DMS 273 treated with DMSO at 0.1 percent for 48 hours (cell line): ENCODE data around the gene MZF1.
"Not testable (repeated sequence)": the region's sequence is repeated elsewhere in the genome, so short reads cannot be mapped to it uniquely, and the experiment has no call there.

Experiments used
- DNase-seq: peaks from one replicate; lab custom pipeline; 2025; lab: John Stamatoyannopoulos, UW

The MZF1 gene

GRCh38 chr19:58539169-58539559 is 34.0 kb downstream of the MZF1 start:
- not testable (repeated sequence) for DNase-seq

DNA sequence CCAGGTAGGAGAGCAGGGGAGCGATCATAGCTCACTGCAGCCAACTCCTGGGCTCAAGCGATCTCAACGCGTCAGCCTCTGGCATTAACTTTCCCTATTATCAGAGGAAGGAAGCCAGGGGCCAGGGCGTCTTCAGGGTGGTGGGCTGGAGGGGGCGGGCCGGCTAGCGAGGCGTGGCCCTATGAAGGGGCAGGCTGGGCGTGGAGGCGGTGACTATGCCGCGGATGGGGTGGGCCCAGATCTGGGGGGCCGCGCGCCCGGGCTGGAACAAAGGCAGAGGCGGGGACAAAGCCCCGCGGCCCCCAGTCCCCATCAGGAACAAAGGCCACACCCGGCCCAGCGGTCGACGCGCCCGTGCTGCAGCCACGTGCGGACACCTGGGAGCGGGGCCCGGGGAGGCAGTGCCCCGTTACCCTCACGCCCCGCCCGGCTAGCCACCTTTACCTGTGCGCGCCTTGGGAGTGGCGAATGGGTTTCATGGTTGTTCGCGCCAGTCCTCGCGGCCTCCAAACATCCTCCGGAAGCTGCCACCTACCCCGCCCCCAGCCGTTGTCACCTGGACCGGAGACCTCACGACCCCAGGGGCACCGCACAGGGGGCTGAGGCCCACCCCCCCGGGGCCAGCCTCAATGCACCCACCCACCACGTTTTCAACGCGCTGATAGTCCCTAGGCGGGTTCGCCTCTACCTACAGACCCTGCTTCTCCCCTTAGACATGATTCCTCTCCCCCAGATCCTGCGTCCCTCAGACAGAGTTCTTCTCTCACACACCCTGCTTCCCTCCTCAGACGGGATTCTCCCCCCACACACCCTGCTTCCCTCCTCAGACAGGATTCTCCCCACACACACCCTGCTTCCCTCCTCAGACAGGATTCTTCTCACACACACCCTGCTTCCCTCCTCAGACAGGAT is 34.6 kb downstream of the MZF1 start:
- DNase-seq = no peak

DNA sequence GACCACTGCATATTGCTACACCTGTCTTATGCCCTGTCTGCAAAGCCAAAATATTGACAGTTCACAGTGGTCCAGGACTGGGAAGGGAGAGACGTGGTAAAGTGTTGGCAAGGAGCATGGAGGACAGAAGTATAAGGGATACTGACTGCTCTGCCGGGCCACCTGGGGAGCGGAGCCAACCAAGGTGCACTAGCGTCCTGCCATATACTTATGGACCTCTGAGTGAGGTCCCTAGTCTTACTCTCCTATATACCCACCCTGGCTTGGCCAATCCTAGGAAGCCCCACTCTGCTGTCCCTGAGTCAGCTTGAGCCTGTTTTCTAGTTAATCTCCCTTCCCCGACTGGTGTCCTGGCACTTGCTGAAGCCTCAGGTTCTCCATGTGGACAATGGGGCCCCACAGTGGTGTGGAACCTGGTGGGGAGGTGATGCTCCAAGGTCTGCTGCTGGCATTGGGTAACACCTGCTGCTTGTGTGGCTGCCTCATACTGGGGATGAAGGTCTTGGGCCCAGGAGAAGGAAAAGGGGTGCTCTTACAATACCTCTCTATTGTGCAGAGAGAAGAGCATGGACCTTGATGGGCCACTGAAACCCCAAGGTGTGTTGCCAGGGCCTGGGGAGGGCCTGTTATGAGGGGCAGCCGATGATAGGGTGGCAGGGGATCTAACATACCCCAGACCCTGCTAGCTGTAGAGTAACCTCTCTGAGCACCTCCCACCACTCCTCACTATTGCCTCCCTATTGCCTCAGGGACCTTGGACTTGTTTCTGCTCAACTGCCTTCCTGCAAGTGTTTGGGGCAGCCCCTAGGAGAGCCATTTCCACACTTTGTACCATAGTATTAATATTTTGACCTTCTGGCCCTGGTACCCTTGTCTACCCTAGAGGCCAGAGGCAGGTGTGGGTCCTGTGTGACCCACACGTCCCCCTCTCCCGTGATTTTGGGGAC is 36.0 kb downstream of the MZF1 start:
- DNase-seq = no peak

GRCh38 chr19:58535857-58536256 is 37.3 kb downstream of the MZF1 start:
- no peak for DNase-seq

DNA sequence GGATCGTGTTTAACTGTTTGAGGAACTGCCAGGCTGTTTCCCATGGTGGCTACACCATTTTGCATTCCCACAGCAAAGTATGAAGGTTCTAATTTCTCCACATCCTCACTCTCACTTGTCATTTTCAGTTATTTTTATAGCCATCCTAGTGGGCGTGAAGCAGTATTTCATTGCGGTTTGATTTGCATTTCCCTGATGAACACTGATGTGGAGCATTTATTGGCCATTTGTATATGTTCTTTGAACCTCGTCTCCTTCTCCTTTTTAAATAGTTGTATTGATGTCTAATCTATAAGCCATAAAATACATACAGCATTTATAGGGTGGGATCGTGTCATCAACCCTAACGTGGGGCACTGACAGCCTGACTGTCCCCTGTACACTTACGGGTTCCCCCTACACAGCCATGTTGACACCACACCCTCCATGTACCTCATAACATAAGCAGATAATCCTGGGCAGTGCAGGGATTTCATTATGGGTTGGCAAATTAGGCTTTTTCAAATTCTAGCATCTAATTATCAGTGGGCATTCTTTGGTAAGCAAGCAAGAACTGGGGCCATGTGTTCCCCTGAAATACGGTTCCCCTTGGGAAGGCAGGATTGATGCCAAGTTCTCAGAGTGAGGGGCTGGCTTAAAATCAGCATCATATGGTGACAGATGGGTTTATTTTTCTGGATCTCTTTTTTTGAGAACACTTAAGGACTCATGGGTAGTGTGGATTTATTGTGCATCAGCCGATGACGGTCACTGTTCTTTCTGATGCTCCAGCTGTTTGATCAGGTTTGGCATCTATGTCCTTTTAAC is 41.9 kb downstream of the MZF1 start:
- no peak for DNase-seq

- DNase-seq = no peak
These were observed 43.7 kb downstream of the MZF1 start for GRCh38 chr19:58529405-58529804.

- no peak for DNase-seq
These were observed 50.4 kb downstream of the MZF1 start for GRCh38 chr19:58522709-58523108.

GRCh38 chr19:58521651-58522050 is 51.5 kb downstream of the MZF1 start:
- no peak for DNase-seq

DNA sequence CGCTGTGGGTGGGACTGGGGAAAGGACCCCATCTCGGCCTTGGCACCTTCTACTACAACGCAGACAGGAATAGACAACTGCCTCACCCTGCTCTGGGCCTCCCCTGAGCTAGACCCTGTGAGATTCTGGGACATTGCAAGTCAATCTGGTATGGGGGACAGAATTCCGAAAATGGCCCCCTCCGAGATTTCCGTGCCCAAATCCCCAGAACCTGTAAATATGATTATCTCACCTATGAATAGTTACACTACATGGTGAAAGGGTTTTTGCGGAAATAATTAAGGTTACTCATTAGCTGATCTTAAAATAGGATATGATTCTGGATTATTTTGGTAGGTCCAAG is 52.9 kb downstream of the MZF1 start:
- DNase-seq = no peak

DNA sequence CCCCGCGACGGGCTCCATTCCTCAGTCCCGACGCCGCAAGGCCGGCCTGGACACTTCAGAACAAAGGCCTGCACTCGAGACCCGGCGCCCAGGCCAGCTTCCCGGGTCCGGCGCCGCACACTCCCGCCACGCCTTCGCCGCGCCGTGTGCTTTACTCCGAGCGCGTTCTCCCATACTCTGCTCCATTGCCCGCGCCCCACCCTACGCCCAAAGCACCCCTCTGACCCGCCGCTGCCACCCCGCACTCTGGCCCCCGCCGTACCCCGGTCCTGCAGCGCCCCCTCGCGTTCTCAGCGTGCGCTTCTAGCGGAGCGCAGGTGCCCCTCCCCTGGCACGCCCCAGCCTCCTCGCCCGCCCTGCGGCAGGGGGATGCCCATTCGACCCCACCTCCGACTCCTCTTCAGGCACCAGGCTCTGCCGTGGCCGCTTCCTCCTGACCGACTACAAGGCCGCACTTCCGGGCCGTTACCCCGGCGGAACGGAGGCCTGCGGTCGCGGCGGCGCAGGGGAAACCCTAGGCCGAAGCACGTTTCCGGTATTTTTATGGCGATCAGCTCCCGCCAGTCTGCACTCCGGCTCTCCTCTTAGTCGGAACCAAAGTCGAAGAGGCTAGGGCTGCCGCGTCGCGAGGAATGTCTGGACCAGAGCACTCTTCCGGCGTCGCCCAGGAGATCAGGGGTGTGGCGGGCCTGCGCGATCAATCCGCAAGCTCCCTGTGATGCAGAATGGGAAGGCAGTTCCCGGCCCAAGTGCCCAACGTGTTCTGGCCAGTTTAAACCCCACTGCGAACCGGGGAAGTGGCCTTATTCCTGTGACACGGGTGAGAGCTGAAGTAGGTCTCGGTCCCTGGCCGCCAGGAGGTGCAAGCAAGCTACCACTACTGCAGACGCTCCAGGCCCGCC is 53.5 kb downstream of the MZF1 start, which contains the start of gene ZBTB45:
Gene ZBTB45, minus strand, starts transcription at position 456 of the 902 bp plus-strand sequence. CDS start 2,137 bp downstream, outside the sequence.
- DNase-seq = peak; percentile 94

DNA sequence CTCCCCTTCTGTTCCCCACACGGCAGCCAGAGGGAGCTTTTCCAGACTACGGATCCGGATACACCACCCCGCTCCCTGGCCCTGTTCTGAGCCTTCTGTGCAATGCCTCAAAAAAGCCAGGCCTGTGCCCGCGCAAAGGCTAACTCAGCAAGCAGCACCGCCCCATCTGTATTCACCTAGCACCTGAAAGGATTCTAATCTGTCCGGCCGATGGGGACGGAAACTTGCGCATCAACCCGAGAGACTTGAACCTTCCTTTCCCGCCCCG is 54.1 kb downstream of the MZF1 start:
- peak; percentile 68 for DNase-seq

GRCh38 chr19:58518256-58519086 is 54.7 kb downstream of the MZF1 start:
- no peak for DNase-seq

DNA sequence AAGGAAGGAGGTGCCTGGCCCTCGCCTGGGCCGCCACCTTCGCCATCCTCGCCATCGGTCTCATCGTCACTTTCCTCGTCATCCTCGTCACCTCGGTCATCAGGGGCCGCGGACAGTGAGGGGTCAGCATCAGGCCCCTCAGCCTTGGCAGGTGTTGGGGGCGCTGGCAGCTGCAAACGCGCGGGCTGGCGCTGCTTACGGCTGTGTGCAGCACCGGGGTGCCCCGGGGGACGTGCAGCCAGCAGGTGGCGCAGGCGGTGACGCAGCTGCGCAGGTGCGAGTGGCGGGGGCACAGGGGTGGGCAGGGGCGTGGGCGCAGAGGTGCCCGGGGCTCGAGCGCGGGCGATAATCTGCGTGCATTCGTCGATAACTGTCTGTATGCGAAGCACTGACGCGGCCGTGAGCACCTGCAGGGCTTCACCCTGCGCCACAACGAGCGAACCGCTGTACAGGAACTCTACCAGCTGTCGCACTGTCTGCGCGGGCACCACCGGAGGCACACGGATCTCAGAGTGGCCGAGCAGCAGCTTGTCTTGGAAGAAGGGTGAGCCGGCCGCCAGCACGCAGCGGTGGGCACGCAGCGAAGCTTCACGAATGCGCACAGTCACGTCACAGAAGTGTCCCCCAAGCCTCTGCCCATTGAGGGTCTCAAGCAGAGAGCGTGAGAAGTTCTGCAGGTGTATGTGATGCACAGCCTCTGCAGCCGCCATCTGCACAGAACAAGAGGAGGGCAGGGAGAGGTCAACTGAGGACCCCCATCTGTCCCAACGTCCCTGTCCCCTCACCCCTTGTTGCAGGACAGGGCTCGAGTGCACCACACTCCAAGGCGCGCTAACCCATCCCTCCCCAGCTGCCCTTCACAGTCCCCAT is 55.9 kb downstream of the MZF1 start:
- DNase-seq = no peak

GRCh38 chr19:58516246-58516836 is 56.8 kb downstream of the MZF1 start:
- no peak for DNase-seq

- DNase-seq = no peak
These were observed 57.9 kb downstream of the MZF1 start for GRCh38 chr19:58515259-58515658.

- DNase-seq = no peak
These were observed 58.5 kb downstream of the MZF1 start for GRCh38 chr19:58514564-58515022.

GRCh38 chr19:58513694-58514563 is 59.2 kb downstream of the MZF1 start:
- DNase-seq = peak; percentile 59

GRCh38 chr19:58513213-58513693 is 59.9 kb downstream of the MZF1 start:
- DNase-seq = no peak
